Fibroblast of pulmonary artery (primary cell): ENCODE measurements around the gene TSPAN9.

Experiments
- DNase-seq: peaks from one replicate; pipeline ENCODE4 v3.0.0-alpha.2; 2010; ENCODE audit warnings: low read depth
- H3K4me3 ChIP-seq: replicated peaks from 2 replicates; pipeline ENCODE4 v1.5.1; 2011; ENCODE audit warnings: low read depth, mild to moderate bottlenecking, control low read depth, low read length, moderate library complexity
- TF ChIP-seq, protein P1 (sequence below): IDR thresholded peaks from 2 replicates; pipeline ENCODE4 v1.5.1; 2011; ENCODE audit warnings: mild to moderate bottlenecking, control low read depth, low read length, inconsistent platforms; ENCODE audit errors: missing control alignments

The TSPAN9 gene

DNA sequence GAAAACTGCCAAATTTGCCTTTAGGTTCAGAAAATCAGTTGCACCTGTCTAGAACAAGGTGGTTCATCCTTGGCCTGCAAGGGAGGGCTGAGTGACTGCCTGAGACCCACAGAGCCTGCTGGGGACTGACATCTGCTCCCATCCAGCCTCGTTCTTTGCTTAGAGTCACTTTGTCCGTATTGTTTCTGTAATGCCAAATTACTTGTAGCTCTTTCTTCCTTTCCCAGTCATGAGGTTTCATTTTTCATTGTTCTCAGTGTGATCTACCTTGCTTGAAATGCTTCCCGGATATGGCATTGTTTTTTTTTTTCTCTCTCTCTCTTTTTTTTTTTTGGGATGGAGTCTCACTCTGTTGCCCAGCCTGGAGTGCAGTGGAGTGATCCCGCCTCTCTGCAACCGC is 21.3 kb downstream of the TSPAN9 start:
- H3K4me3 ChIP-seq: no peak overlapping the region
- DNase-seq: no peak
- TF ChIP-seq, protein P1, sequence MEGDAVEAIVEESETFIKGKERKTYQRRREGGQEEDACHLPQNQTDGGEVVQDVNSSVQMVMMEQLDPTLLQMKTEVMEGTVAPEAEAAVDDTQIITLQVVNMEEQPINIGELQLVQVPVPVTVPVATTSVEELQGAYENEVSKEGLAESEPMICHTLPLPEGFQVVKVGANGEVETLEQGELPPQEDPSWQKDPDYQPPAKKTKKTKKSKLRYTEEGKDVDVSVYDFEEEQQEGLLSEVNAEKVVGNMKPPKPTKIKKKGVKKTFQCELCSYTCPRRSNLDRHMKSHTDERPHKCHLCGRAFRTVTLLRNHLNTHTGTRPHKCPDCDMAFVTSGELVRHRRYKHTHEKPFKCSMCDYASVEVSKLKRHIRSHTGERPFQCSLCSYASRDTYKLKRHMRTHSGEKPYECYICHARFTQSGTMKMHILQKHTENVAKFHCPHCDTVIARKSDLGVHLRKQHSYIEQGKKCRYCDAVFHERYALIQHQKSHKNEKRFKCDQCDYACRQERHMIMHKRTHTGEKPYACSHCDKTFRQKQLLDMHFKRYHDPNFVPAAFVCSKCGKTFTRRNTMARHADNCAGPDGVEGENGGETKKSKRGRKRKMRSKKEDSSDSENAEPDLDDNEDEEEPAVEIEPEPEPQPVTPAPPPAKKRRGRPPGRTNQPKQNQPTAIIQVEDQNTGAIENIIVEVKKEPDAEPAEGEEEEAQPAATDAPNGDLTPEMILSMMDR: no peak

DNA sequence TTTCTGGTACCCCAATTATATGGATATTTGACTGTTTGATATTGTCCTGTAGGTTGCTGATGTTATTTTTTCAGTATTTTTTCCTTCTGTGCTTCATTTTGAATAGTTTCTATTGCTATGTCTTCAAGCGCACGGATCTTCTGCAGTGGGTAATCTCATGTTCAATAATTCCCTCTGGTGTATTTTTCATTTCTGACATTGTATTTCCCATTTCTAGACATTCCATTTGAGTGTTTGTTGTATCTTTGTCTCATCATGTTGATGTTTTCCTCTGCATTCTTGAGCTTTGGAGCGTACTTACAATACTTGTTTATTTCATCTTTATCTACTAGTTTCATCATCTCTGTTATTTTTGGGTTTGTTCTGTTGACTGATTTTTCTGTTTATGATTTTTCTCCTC is 22.0 kb downstream of the TSPAN9 start:
- DNase-seq: no peak
- no peak overlapping the region for H3K4me3 ChIP-seq
- TF ChIP-seq, protein P1: no peak

DNA sequence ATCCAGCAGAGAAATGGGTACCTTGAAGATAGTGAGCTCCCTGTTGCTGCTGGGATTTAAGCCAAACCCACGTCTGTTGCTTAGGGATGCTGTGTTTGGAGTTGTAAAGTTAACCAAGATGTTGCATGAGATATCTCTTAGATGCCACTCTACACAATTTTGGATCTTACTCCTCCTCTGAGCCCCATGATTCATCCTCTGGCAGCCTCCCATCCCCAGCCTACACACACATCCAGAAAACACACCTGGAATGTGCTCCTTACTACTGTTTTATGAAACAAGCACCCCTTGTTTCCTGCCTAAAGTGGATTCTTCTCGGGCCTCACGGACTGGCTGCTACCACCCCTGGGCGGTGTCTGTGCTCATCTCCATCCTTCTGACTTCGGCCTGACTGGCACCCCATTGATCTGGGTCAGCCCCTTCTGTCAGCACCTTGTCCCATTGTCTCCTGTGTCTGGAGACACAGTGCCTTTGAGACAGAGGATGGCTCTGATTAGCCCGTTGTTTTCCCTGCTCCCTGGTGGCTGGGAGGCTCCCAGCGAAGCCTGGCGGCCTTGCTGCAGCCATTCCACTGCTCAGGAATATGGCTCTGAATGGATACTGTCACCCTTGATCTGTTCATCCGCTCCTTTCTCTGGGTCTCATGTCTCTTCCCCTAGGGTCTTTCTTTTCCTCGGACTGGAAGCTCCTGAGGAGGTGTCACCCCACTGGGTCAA is 24.3 kb downstream of the TSPAN9 start:
- H3K4me3 ChIP-seq: no peak overlapping the region
- no peak for DNase-seq
- TF ChIP-seq, protein P1: no peak

GRCh38 chr12:3102771-3103410 is 25.7 kb downstream of the TSPAN9 start:
- DNase-seq: no peak
- TF ChIP-seq, protein P1: no peak

DNA sequence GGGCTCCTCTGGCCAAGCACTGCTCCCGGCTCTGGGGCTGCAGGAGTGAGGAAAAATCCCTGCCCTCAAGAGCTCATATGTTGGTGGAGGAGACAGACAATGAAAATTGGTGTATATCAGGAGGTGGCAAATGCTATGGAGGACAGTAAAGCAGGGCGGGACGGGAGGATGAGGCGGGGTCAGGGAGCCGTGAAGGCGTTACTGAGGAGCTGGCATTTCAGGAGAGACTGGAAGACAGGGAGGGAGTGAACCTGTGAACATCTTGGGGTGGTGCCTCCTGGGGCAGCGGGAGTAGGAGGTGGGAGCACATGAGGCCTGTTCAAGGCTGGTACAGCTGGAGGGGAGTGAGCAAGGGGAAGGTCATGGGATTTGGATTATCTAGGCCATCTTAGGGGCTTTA is 26.6 kb downstream of the TSPAN9 start:
- TF ChIP-seq, protein P1: no peak
- no peak overlapping the region for H3K4me3 ChIP-seq
- no peak for DNase-seq

More at GRCh38 chr12:3102771-3103410, 25.7 kb downstream of the TSPAN9 start:
- H3K4me3 ChIP-seq: no peak overlapping the region

GRCh38 chr12:3105690-3106479 is 28.7 kb downstream of the TSPAN9 start:
- no peak for DNase-seq
- H3K4me3 ChIP-seq: no peak overlapping the region
- TF ChIP-seq, protein P1: no peak
